GM12874 (cell line): Measurements from ENCODE around the gene TTC34.

ENCODE experiments used
- TF ChIP-seq, protein P1 (sequence below): IDR thresholded peaks from 2 replicates; pipeline ENCODE4 v1.5.1; 2011; ENCODE audit warnings: low read depth, mild to moderate bottlenecking, control low read depth, low read length, moderate library complexity; ENCODE audit not compliant: insufficient read depth

TTC34 gene

DNA sequence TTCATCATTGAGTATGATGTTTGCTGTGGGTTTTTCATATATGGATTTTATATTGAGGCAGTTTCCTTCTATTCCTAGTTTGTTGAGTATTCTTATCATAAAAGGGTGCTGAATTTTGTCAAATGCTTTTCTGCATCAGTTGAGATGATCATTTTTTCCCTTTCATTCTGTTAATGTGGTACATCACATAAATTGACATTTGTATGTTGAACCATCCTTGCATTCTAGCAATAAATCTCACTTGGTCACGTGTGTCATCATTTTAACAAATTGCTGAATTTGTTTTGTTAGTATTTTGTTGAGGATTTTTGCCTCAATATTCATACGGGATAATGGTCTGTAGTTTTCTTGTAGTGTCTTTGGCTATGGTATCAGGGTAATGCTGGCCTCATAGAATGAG, 19.9 kb downstream of the TTC34 start:
- TF ChIP-seq, protein P1, sequence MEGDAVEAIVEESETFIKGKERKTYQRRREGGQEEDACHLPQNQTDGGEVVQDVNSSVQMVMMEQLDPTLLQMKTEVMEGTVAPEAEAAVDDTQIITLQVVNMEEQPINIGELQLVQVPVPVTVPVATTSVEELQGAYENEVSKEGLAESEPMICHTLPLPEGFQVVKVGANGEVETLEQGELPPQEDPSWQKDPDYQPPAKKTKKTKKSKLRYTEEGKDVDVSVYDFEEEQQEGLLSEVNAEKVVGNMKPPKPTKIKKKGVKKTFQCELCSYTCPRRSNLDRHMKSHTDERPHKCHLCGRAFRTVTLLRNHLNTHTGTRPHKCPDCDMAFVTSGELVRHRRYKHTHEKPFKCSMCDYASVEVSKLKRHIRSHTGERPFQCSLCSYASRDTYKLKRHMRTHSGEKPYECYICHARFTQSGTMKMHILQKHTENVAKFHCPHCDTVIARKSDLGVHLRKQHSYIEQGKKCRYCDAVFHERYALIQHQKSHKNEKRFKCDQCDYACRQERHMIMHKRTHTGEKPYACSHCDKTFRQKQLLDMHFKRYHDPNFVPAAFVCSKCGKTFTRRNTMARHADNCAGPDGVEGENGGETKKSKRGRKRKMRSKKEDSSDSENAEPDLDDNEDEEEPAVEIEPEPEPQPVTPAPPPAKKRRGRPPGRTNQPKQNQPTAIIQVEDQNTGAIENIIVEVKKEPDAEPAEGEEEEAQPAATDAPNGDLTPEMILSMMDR: no peak

DNA sequence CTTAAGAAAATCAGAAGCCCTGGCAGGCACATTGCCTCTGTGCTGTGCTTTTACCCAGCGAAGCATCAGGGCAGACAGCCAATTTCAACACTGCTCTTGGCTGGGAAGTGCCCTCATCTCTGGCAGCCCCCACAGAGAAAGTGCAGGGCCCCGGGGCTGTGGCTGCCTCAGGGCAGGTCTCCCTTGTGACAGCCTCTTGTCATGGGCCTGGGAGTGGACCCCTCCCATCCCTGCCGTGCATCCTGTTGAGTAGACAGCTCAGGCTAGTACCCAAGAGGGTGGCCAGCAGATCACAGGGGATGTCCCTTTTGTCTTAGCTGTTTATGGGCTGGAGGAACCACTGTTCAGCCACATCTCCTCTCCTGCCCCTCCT, 23.3 kb downstream of the TTC34 start:
- TF ChIP-seq, protein P1: no peak

DNA sequence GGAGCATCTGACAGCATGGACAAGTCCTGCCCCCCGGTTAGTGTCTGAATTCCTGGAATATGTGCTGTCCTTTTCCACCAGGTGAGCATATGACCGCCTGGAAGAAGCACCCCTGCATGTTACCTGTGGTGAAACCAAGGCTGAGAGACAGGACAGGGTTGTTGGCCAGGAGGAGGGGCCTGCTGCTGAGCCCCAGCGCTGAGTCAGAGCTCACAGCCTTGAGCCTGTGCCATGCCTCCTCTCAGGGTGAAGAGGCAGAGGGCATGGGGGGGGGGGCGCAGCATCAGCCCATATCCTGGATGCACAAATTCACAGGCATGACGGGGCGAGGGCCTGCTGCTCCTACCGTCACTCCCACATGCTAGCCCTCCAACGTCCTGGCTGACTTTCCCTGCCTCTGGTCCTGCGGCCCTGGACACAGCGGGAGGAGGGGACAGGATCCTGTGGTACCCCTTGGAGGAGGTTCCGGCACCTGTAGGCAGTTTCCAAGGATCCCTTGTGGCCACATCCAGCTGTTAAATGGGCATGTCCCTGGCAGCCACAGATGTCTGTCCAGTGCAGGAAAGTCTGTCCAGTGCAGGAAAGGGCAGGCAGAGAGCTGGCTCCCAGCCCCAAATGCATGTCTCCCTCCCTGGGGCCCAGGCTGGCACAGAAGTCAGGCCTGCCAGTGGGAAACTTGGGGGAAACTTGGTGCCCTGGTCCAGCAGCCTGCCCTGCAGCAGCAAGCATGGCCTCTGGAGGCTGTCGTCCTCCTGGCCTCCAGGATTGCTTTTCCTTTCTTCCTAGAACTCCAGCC, 23.9 kb downstream of the TTC34 start:
- TF ChIP-seq, protein P1: no peak

DNA sequence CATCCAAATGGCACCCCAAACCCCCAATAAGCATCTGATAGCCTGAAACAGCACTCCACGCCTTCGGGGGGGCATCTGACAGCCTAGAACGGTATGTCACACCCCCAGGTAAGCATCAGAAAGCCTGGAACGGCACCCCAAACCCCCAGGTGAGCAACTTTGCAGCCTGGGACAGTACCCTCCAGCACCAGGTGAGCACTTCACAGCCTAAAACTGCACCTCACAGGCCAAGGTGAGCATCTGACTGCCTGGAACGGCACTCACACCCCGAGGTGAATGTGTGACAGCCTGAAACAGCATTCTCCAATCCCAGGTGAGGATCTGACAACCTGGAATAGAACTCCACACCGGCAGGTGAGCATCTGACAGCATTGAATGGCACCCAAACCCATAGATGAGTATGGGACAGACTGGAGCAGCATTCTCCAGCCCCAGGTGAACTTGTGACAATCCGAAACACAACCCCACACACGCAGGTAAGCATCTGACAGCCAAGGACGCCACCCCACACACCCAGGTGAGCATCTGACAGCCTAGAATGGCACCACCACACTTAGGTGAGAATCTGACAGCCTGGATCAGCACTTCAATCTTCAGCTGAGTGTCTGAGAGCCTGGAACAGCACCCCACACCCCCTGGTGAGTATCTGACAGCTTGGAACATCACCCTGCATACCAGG, 150.4 kb downstream of the TTC34 start:
- TF ChIP-seq, protein P1: no peak

DNA sequence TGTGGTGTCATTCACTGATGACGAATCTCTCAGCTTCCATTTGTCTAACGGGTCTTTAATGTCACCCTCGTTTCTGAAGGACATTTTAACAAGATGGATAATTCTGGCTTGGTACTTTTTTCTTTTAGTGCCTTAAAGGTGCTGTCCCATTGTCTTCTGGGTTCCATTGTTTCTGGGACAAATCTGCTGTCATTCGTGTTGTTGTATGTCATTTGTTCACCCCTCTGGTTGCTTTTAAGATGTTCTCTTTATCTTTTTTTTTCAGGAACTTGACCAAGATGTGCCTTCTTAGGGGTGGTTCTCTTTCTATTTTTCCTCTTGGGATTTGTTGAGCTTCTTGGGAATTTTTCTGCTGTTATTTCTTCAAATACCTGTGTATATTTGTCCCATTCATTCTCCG, 154.7 kb downstream of the TTC34 start:
- TF ChIP-seq, protein P1: no peak

DNA sequence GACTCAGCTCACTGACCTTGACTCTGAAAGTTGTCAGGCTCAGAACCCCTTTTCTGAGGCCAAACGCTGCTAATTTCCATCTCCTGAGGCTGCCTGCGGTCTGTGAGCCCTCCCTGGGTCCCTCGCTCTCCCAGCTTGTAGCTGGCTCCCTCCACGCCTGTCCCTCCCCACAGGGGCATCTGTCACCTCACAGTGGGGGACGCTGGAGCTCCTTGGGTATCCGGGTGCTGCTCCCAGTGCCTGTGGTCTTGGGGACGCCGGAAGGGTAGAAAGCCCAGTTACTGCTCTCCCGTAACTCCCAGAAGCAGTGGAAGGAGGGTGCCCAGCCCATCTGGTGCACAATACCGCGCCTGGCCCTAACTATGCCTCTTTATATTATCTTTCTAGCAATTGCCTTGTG, 155.7 kb downstream of the TTC34 start:
- TF ChIP-seq, protein P1: no peak

DNA sequence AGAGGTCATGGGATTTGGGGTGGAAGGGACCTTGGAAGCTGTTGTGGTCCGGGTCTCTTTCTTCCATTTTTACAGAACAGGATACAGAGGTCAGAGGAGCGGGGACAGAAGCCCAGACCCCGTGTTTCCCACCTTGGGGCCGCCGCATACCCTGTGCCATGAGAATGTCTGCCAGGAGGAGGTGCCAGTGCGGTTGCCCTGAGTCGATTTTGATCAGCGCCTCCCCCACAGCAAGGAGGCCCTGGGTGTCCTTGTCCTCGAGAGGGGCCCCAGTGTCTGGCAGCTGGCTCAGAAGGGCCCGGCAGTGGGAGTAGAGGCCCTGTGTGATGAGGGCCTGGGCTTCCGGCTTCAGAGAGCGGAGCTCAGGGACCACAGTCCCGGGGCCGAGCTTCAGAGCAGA, 156.3 kb downstream of the TTC34 start:
- TF ChIP-seq, protein P1: no peak
